Mesenteric fat pad (tissue), 1 donor: Measurements from ENCODE around the gene LBH. TPM values are rescaled to one million over a fixed set of nuclear protein-coding genes. Genes with fewer than 3 reads are reported as not detected.

Experiments used
- DNase-seq: peaks from one replicate; pipeline ENCODE4 v3.0.0-alpha.2; 2020; ENCODE audit warnings: low spot score
- total RNA-seq: library from RNA; stranded (reverse); fragmentation: NEBNext Ultra II Directional; extraction: Animal tissue kit (Norgen Biotek cat#: 25700); gene quantifications from one replicate; pipeline ENCODE4 v1.2.1, GENCODE V29; 2021
- donor health status: DM: yes; HTN: yes; CAD: no.

Gene LBH
- total RNA-seq, 1 donor from 2014 or later = 34.9 TPM

DNA sequence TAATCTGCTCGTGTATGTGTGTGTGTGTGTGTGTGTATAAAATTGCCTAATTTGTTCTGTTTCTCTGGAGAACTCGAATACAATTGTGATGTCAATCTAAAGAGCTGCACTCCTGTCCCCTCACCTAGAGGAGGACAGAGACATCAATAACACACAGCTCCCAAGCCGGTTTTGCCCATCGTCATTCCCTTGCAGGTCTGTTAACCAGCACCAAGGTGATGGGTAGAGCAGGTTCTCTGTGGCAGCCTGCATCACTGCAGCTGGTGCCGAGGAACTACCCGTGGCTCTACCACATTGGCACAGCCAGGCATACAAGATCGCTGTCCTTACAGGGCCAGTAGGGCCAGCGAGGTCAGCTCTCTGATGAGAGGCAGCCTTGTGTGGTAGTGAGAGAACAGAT lies 41.0 kb downstream of the LBH start:
- DNase-seq = peak; percentile 47

- DNase-seq = peak; percentile 78
Measured at GRCh38 chr2:30272761-30273573, 41.6 kb downstream of the LBH start.

GRCh38 chr2:30273574-30273929 lies 42.2 kb downstream of the LBH start:
- peak; percentile 45 for DNase-seq

DNA sequence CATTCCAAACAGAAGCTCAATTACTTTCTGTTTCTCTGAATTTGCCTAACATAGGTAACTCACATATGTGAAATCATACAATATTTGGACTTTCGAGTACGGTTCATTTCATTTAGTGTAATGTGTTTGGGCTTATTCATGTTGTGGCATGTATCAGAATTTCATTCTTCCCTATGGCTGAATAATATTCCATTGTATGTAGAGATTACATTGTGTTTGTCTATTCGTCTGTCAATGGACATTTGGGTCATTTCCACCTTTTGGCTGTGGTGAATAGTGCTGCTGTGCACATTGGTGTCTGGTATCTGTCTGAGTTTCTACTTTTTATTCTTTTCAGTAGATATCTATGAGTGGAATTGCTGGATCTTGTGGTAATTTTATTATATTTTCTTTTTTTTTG lies 43.9 kb downstream of the LBH start:
- DNase-seq = no peak

- DNase-seq = peak; percentile 57
Measured at GRCh38 chr2:30276455-30276911, 45.1 kb downstream of the LBH start.

DNA sequence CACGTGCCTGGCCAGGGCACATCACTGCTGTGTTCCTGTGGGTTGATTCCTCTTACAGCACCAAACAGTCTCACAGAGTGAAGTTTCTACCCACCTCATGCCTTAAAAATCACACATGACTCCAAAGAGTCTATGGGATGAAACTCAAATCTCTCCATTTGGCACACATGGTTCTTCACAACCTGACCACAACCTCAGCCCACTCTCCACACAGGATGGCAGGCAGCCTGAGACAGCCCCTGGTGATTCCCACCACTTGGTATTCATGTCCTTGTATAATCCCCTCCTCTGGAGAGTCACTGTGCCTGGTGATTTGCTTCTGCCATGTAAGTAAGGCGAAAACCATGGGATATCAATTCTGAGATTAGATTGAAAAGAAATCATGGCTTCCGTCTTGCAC lies 46.2 kb downstream of the LBH start:
- DNase-seq = peak; percentile 67

- DNase-seq = no peak
Measured at GRCh38 chr2:30278419-30278818, 47.1 kb downstream of the LBH start.

DNA sequence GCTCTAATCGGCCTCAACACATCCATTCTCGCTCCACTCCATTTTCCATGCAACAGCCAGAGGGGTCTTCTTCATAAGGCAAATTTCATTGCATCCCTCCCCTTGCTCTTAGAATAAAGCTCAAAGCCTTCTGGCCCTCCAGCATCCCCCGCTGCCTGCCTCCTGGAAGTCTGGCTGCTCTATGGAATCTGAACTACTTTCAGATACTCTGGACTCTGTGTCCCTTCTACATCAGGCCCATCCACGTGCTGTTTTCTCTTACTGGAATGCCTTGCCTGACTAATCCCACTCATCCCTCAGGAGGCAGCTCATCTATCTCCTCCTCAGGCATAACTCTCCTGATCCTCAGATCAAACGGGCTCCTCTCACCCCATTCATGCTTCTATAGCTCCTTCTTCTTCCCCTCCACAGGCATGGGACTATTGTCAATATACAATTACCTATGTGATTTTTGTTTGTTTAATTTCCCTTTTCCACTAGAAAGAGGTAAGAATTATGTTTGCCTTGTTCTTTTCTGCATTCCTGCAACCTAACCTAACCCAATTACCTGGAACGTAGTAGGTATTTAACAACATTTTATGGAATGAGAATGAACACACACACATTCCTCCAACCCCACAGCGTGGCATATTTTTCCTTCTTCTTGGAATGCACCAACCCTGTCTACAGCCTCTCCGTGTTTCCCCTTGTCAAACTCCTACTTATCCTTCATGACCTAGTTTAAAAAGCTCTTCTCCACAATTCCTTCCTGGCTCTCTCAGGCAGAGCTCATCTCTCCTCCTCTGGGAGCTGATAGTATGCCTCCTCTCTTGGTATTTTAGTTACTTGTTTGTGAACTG lies 49.5 kb downstream of the LBH start:
- peak; percentile 53 for DNase-seq

GRCh38 chr2:30282081-30282480 lies 50.7 kb downstream of the LBH start:
- DNase-seq = peak; percentile 55

GRCh38 chr2:30282721-30283120 lies 51.4 kb downstream of the LBH start:
- DNase-seq = peak; percentile 76

DNA sequence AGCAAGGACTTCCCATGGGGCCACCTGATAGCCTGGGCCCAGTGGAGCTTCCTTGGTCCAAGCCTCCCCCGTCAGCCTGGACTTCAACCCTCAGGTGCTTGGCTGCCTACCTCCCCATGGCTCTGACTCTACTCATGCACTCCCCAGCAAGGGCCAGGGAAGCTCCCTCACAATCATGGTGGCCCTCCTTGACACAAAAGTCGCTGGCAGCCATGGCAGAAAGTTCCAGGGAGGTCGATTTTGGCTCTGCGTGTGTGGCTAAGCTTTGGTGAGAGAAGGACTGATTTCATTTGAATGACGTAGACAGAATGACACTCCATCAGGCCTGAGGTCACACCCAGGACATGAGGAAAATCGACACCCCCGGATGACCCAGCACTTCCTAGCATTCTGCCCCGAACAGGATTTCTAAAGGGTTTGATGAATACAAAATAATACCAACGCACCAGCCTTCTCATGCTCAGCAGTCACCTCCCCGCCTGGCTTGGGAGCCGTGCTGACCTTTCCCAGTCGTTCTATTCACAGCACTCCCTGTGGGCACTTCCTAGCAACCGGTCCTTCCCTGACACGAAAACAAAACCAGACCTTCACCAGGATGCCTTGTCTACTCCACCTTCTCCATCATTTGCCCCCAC lies 52.7 kb downstream of the LBH start:
- peak; percentile 78 for DNase-seq

DNA sequence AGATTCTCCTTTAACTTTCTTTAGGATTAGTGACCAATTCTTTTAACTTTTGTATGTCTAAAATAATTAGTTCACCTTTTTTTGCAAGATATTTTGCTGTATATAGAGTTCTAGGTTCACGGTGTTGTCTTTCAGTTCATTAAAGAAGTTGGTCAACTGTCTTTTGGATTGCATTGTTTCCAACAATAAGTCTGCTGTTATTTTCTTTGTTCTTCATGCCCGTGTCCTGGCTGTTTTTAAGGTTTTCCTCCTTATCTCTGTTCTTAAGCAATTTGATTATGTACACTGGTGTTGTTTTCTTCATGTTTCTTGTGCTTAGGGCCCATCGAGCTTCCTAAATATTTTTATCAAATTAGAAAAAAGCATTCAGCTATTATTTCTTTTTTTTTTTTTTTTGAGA lies 54.4 kb downstream of the LBH start:
- no peak for DNase-seq

DNA sequence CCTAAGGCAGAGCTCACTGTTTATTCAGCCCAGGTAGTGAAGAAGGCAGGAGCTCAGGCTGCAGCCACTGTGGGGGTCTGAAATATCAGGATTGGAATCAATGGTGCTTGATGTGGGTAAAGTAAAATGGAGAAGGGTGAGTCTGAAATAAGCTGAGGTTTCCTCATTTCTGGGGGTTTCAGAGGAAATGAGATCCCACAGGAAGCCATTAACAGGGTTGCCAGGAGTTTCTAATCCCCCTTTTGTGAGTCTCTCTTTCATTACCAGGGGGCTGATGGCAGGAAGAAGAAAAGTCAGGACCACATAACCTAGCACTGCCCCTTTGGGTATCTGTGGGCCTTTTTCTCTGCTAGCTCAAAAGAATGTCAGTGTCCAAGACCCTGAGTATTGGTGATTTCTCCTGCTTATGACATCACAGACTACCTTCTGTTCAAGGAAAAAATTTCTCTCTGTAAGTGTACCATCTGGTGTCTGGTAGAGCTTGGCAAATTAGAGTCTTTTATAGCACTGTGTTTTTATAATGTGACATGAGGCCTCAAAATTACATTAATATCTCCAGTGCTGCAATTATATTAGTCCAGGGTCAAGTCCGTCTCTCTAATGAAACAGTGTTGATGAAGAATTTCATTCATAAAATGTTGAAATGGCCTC lies 56.0 kb downstream of the LBH start:
- no peak for DNase-seq

GRCh38 chr2:30287857-30288513 lies 56.7 kb downstream of the LBH start:
- no peak for DNase-seq

- DNase-seq = no peak
Measured at GRCh38 chr2:30288561-30288960, 57.2 kb downstream of the LBH start.

DNA sequence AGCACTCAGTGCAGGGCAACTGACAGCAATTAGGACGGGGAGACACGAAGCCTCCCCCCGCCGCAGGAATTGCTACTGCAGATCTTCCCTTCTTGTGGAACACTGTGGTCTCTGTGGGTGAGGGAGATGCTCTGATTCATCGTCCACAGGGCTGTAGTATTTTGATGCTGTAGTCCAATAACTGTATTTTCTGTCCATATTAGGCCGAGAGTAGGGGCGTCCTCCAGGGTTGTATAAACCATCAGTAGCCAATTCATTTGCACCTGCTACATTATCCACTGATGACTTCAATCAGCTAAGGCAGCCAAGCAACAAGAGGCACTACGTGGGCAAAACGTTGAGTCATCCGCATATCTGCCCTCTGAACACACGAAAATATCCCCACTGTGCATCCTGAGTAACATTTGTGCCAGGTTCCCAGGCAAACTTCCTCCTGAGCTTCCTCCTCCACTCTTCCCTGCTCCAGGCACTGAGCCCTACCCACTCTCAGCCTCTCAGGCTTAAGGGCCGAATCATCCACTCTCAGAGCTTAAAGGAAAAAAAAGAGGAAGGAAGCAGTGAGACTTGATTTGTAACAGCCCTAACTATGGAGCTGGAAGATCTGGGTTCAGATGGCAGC lies 62.1 kb downstream of the LBH start:
- no peak for DNase-seq

GRCh38 chr2:30294133-30294532 lies 62.8 kb downstream of the LBH start:
- no peak for DNase-seq

GRCh38 chr2:30296496-30296895 lies 65.2 kb downstream of the LBH start:
- DNase-seq = no peak

DNA sequence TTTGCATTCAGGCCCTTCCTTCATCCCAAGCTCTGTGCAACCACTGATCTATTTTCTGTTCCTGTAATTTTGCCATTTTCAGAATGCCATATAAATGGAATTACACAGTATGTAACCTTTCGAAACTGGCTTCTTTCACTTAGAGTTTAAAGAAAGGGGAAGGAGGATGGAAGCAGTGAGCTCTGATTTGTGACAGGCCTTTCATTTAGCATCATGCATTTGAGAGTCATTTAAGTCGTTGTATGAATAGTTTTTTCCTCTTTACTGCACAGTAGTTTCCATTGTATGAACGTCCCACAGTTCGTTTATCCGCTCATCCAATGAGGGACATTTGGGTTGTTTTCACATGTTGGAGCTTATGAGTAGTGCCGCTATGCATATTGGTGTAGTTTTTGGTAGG lies 67.0 kb downstream of the LBH start:
- no peak for DNase-seq

GRCh38 chr2:30300122-30300455 lies 68.8 kb downstream of the LBH start:
- no peak for DNase-seq
